ENCODE measurements around the gene F13B. TPM values are rescaled to one million over a fixed set of nuclear protein-coding genes. Genes with fewer than 3 reads are reported as not detected.

The F13B gene
- total RNA-seq, 2 experiments from 2014 or later: not detected

GRCh38 chr1:197029749-197030148 lies 37.3 kb downstream of the F13B start:
- no peak for DNase-seq
- H3K27me3 Mint-ChIP-seq: peaks cover 4% of the 10 kb centered on the region
- H3K9me3 Mint-ChIP-seq: no peaks in the 10 kb centered on the region
- ChIA-PET POLR2A (no interaction called here), CTCF (no interaction called here)
- H3K4me1 Mint-ChIP-seq (ENCODE audit: low read depth): no peaks in the 10 kb centered on the region
- no peak overlapping the region for H3K4me3 ChIP-seq (ENCODE audit: low read length)
- TF ChIP-seq CTCF (IDR thresholded peaks at IDR 0.05): no peak
- no peak overlapping the region for H3K4me3 Mint-ChIP-seq
- no peaks in the 10 kb centered on the region for H3K27me3 ChIP-seq (ENCODE audit: control insufficient read depth in 1 of 2, insufficient read depth in 2 of 2, low read length in 2 of 2)
- intact Hi-C loops (cut with DNase I, micrococcal nuclease): no loop called here
- H3K36me3 Mint-ChIP-seq (ENCODE audit: low read depth): no peaks in the 10 kb centered on the region
- H3K27ac ChIP-seq (ENCODE audit: low read depth in 1 of 2, low read length in 2 of 2): no peak overlapping the region
- no peaks in the 10 kb centered on the region for H3K9me3 ChIP-seq (ENCODE audit: control insufficient read depth in 1 of 2, insufficient read depth in 1 of 2, low read length in 2 of 2)
- no peaks in the 10 kb centered on the region for H3K36me3 ChIP-seq (ENCODE audit: insufficient read depth, low read length)
- no peaks in the 10 kb centered on the region for H3K4me1 ChIP-seq (ENCODE audit: insufficient read depth, low read length)
- H3K27ac Mint-ChIP-seq: no peak overlapping the region
- ATAC-seq (ENCODE audit: poor library complexity): no peak

- H3K4me3 Mint-ChIP-seq: no peak overlapping the region
- no peaks in the 10 kb centered on the region for H3K36me3 ChIP-seq (ENCODE audit: insufficient read depth, low read length)
- H3K27ac ChIP-seq (ENCODE audit: low read depth in 1 of 2, low read length in 2 of 2): no peak overlapping the region
- H3K9me3 ChIP-seq (ENCODE audit: control insufficient read depth in 1 of 2, insufficient read depth in 1 of 2, low read length in 2 of 2): no peaks in the 10 kb centered on the region
- H3K4me1 Mint-ChIP-seq (ENCODE audit: low read depth): no peaks in the 10 kb centered on the region
- DNase-seq (no peak), ATAC-seq (ENCODE audit: poor library complexity) (no peak)
- ChIA-PET CTCF (no interaction called here), POLR2A (no interaction called here)
- no peaks in the 10 kb centered on the region for H3K36me3 Mint-ChIP-seq (ENCODE audit: low read depth)
- H3K4me1 ChIP-seq (ENCODE audit: insufficient read depth, low read length): no peaks in the 10 kb centered on the region
- TF ChIP-seq CTCF (IDR thresholded peaks at IDR 0.05): no peak
- H3K27me3 Mint-ChIP-seq: no peaks in the 10 kb centered on the region
- H3K4me3 ChIP-seq (ENCODE audit: low read length): no peak overlapping the region
- H3K9me3 Mint-ChIP-seq: no peaks in the 10 kb centered on the region
- no peak overlapping the region for H3K27ac Mint-ChIP-seq
- H3K27me3 ChIP-seq (ENCODE audit: control insufficient read depth in 1 of 2, insufficient read depth in 2 of 2, low read length in 2 of 2): no peaks in the 10 kb centered on the region
- intact Hi-C loops (cut with DNase I, micrococcal nuclease): no loop called here
Observed at GRCh38 chr1:197027359-197027758, 39.7 kb downstream of the F13B start.

GRCh38 chr1:197024460-197024859 lies 42.6 kb downstream of the F13B start:
- Mint-ChIP-seq H3K27ac (no peak overlapping the region), H3K27me3 (no peaks in the 10 kb centered on the region), H3K4me1 (ENCODE audit: low read depth) (no peaks in the 10 kb centered on the region), H3K4me3 (no peak overlapping the region), H3K36me3 (ENCODE audit: low read depth) (no peaks in the 10 kb centered on the region), H3K9me3 (no peaks in the 10 kb centered on the region)
- no peak for TF ChIP-seq CTCF (IDR thresholded peaks at IDR 0.05)
- DNase-seq: no peak
- Histone ChIP-seq H3K27ac (ENCODE audit: low read depth in 1 of 2, low read length in 2 of 2) (no peak overlapping the region), H3K9me3 (ENCODE audit: control insufficient read depth in 1 of 2, insufficient read depth in 1 of 2, low read length in 2 of 2) (no peaks in the 10 kb centered on the region), H3K4me3 (ENCODE audit: low read length) (no peak overlapping the region), H3K27me3 (ENCODE audit: control insufficient read depth in 1 of 2, insufficient read depth in 2 of 2, low read length in 2 of 2) (no peaks in the 10 kb centered on the region), H3K36me3 (ENCODE audit: insufficient read depth, low read length) (no peaks in the 10 kb centered on the region), H3K4me1 (ENCODE audit: insufficient read depth, low read length) (no peaks in the 10 kb centered on the region)
- ChIA-PET CTCF (no interaction called here), POLR2A (no interaction called here)
- intact Hi-C loops (cut with DNase I, micrococcal nuclease): no loop called here
- ATAC-seq (ENCODE audit: poor library complexity): no peak

All from CD4-positive, alpha-beta T cell (primary cell).